G401 (cell line): ENCODE measurements around the gene NCMAP. TPM values are rescaled to one million over a fixed set of nuclear protein-coding genes. Genes with fewer than 3 reads are reported as not detected.

Experiments used
- DNase-seq: peaks from one replicate; pipeline ENCODE4 v3.0.0-alpha.2; 2015; ENCODE audit warnings: low spot score
- in situ Hi-C: cut with HindIII; loops from 2 replicates; pipeline ENCODE4 v1.10.0; 2016; ENCODE audit warnings: low sequenced_read_pairs, mixed read lengths
- total RNA-seq: library from RNA; depleted of rRNA; stranded (reverse); fragments of >200 nt; shearing (Covaris generic); gene quantifications from 2 replicates; pipeline ENCODE4 v1.2.3, GENCODE V29; 2014

The NCMAP gene
- total RNA-seq, 1 experiment from 2014 or later, result not detected

DNA sequence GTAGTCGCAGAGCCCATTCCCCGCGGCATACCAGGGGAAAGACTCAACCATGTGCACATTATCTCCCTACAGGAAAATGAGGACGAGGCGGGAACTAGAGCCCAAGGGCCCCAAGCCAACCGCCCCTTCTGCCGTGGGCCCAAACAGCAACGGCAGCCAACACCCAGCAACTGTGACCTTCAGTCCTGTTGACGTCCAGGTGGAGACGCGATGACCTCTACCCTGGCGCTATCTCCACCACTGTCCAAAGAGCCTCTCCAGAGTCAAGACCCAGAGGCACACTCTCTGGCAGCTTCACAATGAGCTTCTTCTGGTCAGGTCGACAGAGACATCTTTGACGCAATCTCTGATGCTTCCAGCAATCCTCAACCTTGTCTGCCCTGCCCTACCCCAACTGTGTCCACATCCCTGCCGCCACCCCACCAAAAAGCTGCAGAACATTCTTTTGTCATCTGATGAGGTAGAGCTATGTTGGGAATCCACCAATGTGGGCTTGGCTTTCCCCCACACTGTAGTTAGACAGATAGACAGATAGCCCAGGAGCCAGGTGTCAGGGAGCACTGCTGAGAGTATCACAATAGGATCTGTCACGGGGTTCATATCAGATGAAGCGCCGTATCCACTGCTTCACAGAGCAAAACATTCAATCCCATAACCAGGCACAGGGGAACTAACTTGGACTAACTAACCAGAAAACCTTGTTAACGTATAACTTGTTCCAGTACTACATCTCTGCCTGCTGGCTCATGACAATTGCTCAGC lies 49.8 kb downstream of the NCMAP start:
- in situ Hi-C loops, result no loop called here
- DNase-seq, result no peak

DNA sequence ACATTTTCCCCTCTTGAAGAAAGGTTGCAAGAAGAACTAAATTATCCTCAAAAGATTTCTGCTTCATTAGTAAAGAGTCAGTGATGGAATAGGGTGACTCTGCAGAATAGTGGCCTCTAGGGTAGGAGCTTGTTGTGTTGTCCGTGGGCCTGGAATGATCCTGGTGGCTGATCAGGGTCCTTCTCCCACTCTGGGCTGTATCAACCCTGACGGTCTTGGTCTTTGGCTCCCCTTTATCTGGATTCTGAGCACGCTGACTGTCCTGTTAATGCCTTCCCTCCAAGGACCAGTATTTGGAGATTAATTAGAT lies 50.4 kb downstream of the NCMAP start:
- DNase-seq, result no peak
- in situ Hi-C loops, result no loop called here

DNA sequence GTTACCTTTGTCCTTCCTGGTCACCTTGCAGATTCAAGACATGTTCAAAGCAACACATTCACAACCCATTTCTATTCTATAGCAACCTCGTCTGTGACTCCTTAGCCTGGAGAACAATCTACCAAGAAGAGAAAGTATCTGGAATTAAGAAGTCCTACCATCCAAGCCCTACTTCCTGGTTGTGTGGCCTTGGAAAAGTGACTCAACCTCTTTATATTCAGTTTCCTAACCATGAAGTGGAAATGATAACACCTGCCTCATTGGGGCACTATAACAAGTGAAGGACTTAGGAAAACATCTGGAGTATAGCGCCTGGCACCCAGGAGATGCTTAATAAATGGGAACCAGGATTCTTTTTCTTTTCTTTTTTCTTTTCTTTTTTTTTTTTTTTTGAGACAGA lies 50.7 kb downstream of the NCMAP start:
- DNase-seq, result no peak

DNA sequence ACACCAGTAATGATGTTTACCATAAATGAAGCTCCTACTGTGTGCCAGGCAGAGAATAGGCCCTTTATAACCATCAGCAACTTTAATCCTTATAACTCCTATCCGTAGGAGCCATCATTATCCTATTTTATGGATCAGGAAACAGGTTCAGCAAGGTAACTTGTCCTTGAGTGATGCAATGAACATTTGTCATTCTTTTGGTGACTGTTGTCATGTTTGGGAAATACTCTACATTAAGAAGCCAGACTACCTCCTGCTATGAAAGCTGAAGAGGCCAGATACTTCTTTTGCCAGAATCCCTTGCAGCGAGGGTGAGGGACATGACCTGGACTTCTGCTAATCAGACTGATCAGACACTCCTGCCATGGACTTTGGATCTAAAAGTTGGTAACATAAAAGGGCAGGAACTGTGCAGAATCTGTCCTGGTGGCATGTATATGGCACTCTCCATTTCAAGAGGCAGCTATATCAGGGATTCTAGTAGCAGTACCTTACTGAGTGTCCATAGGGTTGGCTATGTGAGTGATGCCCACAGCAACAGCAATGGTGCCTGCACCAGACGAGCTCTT lies 54.1 kb downstream of the NCMAP start:
- in situ Hi-C loops, result no loop called here
- DNase-seq, result no peak

More for the DNA sequence above, 50.7 kb downstream of the NCMAP start:
- in situ Hi-C loops, result no loop called here

DNA sequence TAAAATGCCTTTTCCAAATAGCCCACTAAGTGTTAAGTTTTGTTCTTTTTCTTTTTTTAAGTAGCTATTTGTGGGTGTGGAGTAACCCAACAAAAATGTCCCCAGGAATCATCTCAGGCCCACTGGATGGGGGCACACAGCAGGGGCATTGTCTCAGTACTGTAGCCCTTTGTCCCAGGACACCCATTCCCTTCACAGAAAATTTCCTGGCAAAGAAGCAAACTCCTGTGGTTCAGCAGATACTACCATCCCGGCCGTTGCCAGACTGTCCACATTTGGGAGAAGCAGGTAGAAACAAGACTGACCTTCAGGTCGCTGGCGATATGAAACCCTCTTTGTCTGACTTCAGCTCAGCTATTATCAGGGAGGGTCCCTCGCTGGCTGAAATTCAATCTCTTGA lies 63.5 kb downstream of the NCMAP start:
- in situ Hi-C loops, result no loop called here
- DNase-seq, result no peak

DNA sequence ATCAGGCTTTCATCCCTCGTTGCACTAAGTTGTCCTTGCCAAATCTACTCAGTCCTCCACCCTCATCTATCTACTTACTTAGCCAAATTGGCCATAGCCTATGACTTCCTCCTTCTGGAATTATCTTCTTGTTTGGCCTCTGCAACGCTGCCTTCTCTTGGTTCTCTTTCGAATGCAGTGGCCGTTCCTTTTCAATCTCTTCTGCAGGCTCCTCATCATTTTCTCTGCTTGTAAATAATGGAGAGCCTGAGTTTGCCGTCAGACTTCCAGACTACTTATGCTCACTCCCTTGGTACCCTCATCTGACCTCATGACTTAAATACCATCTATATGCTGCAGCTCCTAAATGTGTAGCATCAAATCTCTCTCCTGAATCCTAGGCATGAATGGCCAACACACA lies 64.8 kb downstream of the NCMAP start:
- DNase-seq, result no peak
- in situ Hi-C loops, result no loop called here

DNA sequence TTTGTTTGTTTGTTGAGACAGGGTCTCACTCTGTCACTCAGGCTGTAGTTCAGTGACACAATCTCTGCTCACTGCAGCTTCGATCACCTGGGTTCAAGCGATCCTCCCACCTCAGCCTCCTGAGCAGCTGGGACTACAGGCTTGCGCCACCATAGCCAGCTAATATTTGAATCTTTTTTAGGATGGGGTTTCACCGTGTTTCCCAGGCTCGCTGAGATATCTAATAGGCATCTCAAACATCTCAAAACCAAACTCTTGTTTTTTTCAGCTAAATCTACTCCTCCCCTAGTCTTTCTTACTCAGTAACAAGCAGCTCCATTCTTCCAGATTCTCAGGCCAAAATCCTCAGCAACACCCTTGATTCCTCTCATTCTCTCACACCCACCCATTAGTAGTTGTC lies 65.2 kb downstream of the NCMAP start:
- in situ Hi-C loops, result no loop called here
- DNase-seq, result no peak

DNA sequence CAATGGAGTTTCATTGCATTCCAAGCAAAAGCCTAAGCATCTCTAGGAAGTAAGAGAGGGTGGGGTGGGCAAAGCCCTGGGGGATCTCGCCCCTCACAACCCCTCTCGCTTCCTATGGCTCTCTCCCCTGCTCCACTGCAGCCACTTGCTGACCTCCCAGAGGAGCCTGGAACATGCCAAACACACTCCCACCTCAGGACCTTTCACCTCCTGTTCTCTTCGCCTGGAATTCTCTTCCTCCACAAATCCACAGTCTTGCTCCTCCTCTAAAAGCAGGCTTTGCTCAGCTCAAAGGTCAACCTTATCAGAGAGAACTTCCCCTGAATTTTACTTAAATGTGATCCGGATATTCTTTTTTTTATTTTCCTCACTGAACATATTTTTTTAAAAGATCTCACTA lies 66.3 kb downstream of the NCMAP start:
- DNase-seq, result no peak
- in situ Hi-C loops, result no loop called here

DNA sequence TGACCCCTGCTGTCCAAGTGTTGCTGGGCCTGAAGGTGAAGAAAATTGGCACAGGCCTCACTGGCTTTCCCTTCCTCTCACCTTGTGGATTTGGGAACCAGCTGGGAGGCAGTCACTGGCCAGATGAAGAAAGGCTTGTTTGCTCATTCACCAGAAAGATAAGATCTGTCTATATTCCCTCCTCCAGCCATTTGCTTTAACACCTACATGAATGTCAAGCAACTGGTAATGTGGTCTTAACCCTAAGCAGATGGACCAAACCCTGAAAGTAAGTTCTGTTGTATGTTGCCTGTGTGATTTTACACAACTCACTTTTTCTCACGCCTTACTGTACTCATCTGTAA lies 76.9 kb downstream of the NCMAP start:
- no peak for DNase-seq
- in situ Hi-C loops, result no loop called here

DNA sequence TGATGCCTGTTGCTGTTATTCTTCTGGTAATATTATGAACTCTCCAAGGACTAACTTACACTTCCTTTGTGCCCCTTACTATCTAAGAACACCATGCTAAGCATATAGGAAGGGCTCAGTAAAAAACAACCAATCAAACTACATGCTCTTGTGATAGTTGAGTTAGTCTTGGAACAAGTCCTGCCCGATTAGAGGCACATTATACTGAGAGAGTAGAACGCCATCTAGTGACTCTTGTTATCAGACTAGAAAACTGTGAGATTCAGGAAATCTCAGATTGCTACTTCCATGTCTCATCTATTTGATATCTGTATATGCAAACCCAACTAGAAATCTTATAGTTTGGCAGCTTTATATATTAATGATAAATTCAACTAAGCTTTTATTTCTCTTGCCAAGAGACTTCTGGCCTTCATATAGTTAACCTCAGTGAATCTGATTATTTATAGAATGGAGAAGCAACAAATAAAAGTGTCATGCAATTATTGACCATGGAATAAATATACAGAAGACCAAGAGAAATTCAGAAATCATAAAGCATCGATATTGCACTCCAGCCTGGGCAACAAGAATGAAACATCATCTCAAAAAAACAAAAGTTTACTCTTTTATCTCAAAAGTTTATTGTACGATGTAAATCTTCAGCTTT lies 79.4 kb downstream of the NCMAP start:
- in situ Hi-C loops, result no loop called here
- peak; percentile 85 for DNase-seq

DNA sequence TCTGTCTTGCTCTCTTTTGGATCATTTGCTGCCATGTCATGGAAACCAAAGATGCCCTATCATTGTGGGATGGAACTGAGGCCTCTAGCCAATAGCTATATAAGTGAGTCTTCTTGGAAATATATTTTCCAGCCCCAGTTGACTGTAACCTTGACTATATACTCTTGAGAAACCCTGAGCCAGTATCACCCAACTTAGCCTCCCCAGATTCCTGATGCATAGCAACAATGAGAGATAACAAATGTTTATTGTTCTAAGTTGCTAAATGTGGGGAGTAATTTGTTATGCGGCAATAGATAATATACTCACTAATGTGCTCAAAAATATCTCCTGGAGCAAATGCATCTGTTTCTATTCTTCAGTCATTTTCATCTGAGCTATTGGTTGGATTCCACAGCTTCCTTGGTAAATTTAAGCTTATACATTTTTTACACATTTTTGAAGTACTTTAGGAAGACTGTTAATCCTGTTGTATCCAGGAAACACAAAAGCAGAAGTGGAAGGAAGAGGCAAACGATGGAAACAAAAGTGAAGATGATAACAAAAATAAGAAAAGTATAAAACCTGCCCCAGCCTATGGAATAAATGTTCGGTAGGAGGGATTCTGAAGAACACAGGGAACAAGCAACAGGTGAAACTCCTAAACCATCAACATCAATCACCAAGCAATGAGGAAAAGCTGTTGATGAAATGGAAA lies 80.9 kb downstream of the NCMAP start:
- in situ Hi-C loops, result no loop called here

DNA sequence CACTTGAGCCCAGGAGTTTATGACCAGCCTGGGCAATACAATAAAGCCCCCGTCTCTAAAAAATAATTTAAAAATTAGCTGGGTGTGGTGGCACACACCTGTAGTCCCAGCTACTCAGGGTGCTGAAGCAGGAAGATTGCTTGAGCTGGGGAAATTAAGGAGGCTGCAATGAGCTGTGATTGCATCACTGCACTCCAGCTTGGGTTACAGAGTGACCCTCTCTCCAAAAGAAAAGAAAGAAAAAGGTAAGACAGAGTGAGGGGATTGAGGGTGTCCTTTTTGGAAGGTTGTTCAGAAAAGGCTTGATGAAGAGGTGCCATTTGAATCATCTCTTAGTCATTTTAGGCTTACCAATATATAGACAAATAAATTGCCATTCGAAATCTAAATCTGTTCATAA lies 83.2 kb downstream of the NCMAP start:
- in situ Hi-C loops, result no loop called here
- DNase-seq, result no peak

More for the DNA sequence above, 80.9 kb downstream of the NCMAP start:
- no peak for DNase-seq

DNA sequence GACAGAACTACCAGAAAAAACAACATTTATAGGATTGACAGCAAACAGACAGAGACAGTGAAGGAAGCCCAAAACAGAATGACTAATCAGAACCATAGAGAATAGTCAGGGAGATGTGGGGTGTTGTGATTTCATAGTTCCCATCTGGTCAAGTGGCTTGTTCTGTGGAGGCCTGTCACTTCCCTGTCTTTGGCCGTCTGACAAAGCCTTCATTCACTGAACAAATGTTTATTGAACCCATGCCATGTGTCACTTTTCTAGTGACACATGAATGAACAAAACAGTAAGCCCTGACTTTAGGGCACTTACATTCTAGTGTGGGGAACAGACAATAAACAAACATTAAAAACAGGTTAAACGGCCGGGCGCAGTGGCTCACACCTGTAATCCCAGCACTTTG lies 84.0 kb downstream of the NCMAP start:
- in situ Hi-C loops, result no loop called here
- no peak for DNase-seq

DNA sequence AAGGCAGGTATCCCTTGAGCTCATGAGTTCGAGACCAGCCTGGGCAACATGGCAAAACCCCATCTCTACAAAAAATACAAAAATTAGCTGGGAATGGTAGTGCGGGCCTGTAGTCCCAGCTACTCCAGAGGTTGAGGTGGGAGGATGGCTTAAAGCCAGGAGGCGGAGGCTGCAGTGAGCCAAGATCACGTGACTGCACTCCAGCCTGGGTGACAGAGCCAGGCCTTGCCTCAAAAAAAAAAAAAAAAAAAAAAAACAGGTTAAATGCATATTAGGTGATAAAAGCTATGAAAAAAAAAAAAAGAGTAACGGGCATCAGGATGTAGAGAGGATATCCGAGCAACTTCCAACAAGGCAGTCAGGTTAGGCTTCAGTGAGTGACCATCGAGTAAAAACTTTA lies 84.4 kb downstream of the NCMAP start:
- in situ Hi-C loops, result no loop called here
- no peak for DNase-seq

DNA sequence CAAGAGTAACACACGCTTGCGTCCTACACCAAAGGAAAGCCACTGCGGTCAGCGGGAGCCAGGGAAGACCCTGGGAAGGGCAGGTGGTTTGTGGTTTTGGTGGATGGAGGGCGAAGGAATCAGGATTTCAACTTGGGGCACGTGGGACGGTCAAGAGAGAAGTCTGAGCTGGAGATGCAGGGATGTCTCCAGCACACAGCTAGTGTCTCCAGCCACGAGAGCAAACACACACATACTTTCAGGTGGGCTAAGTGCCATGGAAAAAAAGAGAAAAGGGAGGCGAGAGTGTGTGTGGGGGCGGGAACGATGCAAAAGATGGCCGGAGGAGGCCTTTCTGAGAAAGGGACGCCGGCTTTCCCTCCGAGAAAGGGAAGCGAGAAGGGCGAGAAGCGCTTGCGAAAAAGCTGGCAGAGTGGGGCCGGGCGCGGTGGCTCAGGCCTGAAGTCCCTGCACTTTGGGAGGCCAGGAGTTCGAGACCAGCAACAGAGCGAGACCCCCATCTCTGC lies 85.8 kb downstream of the NCMAP start:
- DNase-seq, result peak; percentile 18
- in situ Hi-C loops, result no loop called here

DNA sequence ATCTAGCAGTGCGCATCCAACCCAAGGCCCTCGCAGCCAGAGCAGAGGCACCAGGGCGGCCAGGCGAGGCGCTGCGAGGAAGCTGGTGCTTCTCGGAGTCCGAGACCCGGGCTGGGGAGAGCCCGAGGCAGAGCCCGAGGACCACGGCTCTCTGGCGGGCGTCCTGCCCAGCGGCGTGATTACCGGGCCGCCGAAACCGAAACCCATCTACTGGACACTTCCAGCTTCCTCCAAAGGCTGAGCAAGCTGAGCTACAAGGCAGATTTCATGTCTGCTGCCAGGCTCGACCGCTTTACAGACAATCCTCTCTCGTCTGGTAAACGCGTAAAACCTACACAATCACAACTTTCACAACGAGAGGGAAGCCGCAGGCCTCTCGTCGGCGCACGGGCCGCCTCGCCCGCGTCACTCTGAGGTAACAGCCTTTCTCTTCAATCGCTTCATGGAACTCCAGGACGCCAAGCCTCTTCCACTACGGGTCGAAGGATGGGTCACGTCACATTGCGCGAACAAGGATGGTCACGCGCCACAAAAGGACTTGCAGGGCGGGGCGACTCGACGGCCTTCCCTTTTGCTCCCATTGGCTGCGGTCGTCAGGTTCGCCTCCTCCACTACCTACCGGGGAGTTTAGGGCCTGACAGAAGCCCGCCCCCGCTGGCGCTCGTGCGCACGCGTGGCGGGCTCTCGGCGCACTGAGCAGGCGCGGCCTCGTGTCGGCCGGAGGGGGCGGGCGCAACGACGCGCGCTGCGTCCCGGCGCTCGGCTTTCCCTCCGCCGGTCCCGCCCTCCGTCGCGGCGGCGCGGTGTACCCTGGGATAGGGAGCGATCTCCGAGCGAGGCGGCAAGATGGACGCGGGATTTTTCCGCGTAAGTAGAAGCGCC lies 86.8 kb downstream of the NCMAP start, which contains the start of gene SRRM1:
SRRM1 (plus strand) TSS at position 822 of the 882 bp plus-strand sequence; CDS start at position 847, 25 bp downstream.
- DNase-seq, result peak; percentile 100
- in situ Hi-C loops, result no loop called here

DNA sequence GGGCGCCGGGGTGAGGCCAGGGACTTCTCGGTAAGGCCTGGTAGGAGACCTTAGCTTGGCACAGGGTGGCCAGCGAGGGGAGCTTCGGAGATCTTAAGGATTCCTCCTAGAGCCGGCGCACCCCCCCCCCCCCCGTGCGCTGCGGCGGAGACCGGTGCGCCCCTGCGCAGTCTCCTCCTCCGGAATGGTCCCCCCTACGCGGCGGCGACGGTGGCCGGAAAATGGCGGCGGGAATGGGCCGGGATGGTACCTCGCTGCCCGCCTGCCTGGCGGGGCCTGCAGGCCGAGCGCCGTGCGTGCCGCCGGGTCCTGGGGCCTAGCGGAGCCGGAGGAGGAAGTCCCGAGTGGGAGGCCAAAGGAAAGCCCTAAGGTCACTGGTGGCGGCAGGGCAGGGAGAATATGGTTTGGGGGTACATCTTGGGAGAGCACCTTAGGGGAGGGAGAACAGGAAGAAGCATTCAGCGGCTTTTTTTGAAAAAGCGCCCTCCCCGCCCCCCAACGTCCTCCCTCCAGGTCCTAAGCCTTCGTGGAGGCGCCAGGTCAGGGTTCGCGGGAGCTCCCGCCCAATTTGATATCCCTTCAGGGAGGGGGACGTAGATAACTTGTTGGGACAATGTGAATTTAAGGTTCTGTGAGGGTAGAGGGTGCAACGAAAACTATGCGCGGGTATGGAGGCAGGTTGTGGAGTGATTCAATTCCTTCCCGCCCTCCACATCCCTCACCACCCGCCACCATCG lies 87.6 kb downstream of the NCMAP start:
- DNase-seq, result no peak
- in situ Hi-C loops, result no loop called here

DNA sequence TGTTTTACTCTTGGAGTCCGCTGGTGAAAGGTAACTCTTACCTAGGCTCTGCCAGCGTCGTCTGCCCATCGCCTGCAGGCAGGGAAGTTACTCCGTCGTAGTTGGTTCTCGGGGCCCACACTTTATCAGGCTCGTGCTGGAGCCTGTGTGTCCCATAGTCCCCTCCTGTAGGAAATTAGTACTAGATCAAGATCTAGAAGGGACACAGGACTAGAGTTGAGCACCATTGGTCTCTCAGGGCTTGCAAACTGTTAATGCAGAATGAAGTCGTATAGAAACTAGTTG lies 88.2 kb downstream of the NCMAP start:
- in situ Hi-C loops, result no loop called here
- DNase-seq, result no peak

DNA sequence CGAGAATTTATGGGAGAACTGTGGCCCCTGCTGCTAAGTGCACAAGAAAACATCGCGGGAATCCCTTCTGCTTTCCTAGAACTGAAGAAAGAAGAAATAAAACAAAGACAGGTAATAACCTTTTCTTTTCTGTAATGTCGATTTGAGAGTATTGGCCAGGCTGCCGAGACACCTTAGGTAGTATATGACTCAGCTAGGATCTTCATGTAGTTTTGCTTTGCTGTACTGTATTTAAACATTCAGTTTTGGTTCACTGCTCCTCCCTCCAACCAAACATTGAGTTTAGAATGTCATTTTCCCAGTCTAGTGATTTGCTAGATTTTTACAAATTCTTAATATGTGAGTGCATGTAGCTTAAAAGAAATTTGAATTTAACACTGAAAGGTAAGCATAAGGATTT lies 93.0 kb downstream of the NCMAP start:
- DNase-seq, result no peak
- in situ Hi-C loops, result no loop called here
